Kidney (tissue), 14 donors: ENCODE measurements around the gene GRB7. TPM values are rescaled to one million over a fixed set of nuclear protein-coding genes. Genes with fewer than 3 reads are reported as not detected.
"Not testable (repeated sequence)": the region's sequence is repeated elsewhere in the genome, so short reads cannot be mapped to it uniquely, and the experiment has no call there.

Source experiments
- DNase-seq, 5 donors: peaks; one replicate each; pipeline ENCODE4 v3.0.0-alpha.2; 2013 to 2020
- FAIRE-seq: peaks from 2 replicates; lab custom pipeline; 2012; peaks lifted over from hg19 to GRCh38; lab: Jason Lieb, UNC
- H3K27ac ChIP-seq, 2 donors: one replicate each; pipeline ENCODE4 v1.7.0; 2013; ENCODE audit warnings: low read depth in 2 of 2, low read length in 2 of 2, inconsistent platforms in 1 of 2
- H3K27me3 ChIP-seq: one replicate; pipeline ENCODE4 v1.7.1; 2013; ENCODE audit warnings: low read length, inconsistent platforms; ENCODE audit not compliant: control insufficient read depth, insufficient read depth
- H3K36me3 ChIP-seq, 3 donors: one replicate each; pipeline versions ENCODE4 v1.7.0 to v1.7.1; 2013; ENCODE audit warnings: low read length in 3 of 3, control low read depth in 1 of 3, inconsistent platforms in 1 of 3; ENCODE audit not compliant: insufficient read depth in 3 of 3, control insufficient read depth in 2 of 3
- H3K4me1 ChIP-seq, 3 donors: one replicate each; pipeline versions ENCODE4 v1.7.0 to v1.7.1; 2013; ENCODE audit warnings: low read length in 3 of 3, inconsistent platforms in 1 of 3, low read depth in 1 of 3; ENCODE audit not compliant: control insufficient read depth in 2 of 3, insufficient read depth in 2 of 3
- H3K4me3 ChIP-seq, 3 donors: one replicate each; pipeline versions ENCODE4 v1.7.0 to v1.8.1; 2013; ENCODE audit warnings: low read length in 3 of 3, control low read depth in 1 of 3, inconsistent platforms in 1 of 3
- H3K9ac ChIP-seq, 3 donors: one replicate each; pipeline versions ENCODE4 v1.7.0 to v1.7.1; 2013; ENCODE audit warnings: low read length in 3 of 3, control low read depth in 1 of 3, inconsistent platforms in 1 of 3
- H3K9me3 ChIP-seq, 3 donors: one replicate each; pipeline versions ENCODE4 v1.7.0 to v1.7.1; 2013; ENCODE audit warnings: low read length in 3 of 3, control low read depth in 1 of 3, inconsistent platforms in 1 of 3; ENCODE audit not compliant: control insufficient read depth in 2 of 3, insufficient read depth in 1 of 3
- intact Hi-C: fragments of 100-400 bp; cut with DNase I; formaldehyde crosslinking; loops from one replicate; pipeline ENCODE4 v1.11.1; 2022
- polyA plus RNA-seq: library from polyadenylated mRNA; stranded (reverse); fragments of 350-450 nt; fragmentation: Illumina TruSeq; extraction: RNeasy Lipid Tissue Mini Kit (QIAGEN cat#74804); gene quantifications from one replicate; pipeline ENCODE4 v1.2.3, GENCODE V29; 2014; ENCODE audit warnings: low read depth, low replicate concordance; ENCODE audit not compliant: insufficient read depth
- total RNA-seq: library from RNA; stranded (reverse); fragmentation: NEBNext Ultra II Directional; extraction: Animal tissue kit (Norgen Biotek cat#: 25700); gene quantifications from one replicate; pipeline ENCODE4 v1.2.1, GENCODE V29; 2021
- TF ChIP-seq, protein P1 (sequence below): IDR thresholded peaks from 3 replicates; pipeline ENCODE4 v1.5.1; 2012; ENCODE audit warnings: mild to moderate bottlenecking, moderate library complexity, borderline replicate concordance; ENCODE audit not compliant: insufficient read depth; ENCODE audit errors: extremely low read depth
- donor health status: control.
- donor health status: control.
- donor health status: control.
- donor health status: control.
- donor health status: control.
- donor health status: DM: yes; HTN: yes; CAD: no.
- donor health status: Normal renal cell carcinoma (clear cell type).

GRB7 gene
- total and polyA plus RNA-seq, 2 donors from 2014 or later = 20.9 to 72.5 TPM

DNA sequence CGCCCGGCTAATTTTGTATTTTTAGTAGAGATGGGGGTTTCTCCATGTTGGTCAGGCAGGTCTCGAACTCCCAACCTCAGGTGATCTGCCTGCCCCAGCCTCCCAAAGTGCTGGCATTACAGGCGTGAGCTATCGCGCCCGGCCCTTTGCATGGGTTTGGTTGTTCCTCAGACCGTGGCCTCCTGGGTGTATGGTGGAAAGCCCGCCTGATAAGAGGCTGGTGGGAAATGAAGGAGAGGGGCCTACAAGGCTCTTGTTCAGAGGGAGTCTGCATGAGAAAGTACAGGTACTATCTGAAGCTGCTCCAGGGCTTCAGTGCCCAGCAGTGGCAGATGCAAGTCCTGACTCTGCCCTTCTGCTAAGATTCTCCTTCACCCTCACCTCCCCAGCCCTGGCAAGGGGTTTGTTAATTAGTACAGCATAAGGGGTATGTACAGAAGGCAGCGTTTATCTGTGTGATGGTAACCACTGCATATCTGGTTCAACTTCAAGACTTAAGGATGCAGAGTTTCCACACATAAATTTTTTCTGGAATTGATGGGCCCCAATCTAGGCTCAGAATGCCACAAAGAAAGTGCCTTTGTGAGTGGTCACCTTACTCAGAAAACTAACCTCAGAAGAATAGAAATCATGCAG lies 24.2 kb downstream of the GRB7 start:
- FAIRE-seq = no peak
- Histone ChIP-seq H3K9me3 (no peaks in the 10 kb centered on the region), H3K36me3 (no peaks in the 10 kb centered on the region), H3K27ac (no peak overlapping the region), H3K9ac (no peak overlapping the region), H3K4me3 (no peak overlapping the region), H3K27me3 (no peaks in the 10 kb centered on the region), H3K4me1 (peaks cover 0 to 2% (median 0%) of the 10 kb centered on the region in 3 donors)
- DNase-seq = no peak
- TF ChIP-seq, protein P1, sequence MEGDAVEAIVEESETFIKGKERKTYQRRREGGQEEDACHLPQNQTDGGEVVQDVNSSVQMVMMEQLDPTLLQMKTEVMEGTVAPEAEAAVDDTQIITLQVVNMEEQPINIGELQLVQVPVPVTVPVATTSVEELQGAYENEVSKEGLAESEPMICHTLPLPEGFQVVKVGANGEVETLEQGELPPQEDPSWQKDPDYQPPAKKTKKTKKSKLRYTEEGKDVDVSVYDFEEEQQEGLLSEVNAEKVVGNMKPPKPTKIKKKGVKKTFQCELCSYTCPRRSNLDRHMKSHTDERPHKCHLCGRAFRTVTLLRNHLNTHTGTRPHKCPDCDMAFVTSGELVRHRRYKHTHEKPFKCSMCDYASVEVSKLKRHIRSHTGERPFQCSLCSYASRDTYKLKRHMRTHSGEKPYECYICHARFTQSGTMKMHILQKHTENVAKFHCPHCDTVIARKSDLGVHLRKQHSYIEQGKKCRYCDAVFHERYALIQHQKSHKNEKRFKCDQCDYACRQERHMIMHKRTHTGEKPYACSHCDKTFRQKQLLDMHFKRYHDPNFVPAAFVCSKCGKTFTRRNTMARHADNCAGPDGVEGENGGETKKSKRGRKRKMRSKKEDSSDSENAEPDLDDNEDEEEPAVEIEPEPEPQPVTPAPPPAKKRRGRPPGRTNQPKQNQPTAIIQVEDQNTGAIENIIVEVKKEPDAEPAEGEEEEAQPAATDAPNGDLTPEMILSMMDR = no peak
- intact Hi-C loops = no loop called here

DNA sequence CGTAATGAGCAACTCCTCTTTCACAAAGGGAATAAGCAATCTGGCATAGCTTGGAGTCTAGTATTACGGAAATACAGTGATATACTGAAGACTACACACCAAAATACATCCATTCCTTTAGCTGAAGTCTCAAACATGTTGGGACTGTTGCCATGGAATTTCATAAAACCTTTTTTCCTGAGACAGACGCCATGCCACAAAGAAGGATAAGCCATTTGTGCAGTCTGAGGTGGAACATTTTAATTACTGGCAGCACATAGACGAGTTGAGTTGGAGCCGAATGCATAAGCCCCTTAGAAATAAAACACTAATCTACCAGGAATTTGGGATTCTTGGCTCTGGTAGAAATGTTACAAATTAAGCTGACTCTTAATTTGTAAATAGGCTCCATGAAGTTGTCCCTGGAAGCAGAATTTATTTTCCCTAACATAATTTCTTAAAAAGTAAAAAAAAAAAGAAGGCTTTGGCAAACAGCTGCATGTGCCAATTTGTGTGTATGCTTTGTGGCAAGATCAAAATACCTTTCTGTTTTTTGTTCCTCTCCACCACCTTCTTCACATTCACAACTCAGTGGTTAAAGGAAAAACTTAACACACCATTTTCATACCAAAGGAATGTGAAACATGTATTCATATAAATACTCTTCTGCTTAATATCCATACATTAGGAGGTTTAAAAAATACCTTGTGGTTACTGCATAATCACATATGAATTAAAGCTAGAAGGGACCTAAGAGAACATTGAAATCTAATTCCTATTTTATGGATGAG lies 25.5 kb downstream of the GRB7 start:
- no peak overlapping the region for H3K4me3 ChIP-seq
- FAIRE-seq = no peak
- no peaks in the 10 kb centered on the region for H3K27me3 ChIP-seq
- H3K9ac ChIP-seq = no peak overlapping the region
- no peak overlapping the region for H3K27ac ChIP-seq
- intact Hi-C loops = no loop called here
- H3K36me3 ChIP-seq = no peaks in the 10 kb centered on the region
- TF ChIP-seq, protein P1 = no peak
- H3K4me1 ChIP-seq = peaks cover 0 to 2% (median 0%) of the 10 kb centered on the region in 3 donors
- no peak for DNase-seq
- no peaks in the 10 kb centered on the region for H3K9me3 ChIP-seq

DNA sequence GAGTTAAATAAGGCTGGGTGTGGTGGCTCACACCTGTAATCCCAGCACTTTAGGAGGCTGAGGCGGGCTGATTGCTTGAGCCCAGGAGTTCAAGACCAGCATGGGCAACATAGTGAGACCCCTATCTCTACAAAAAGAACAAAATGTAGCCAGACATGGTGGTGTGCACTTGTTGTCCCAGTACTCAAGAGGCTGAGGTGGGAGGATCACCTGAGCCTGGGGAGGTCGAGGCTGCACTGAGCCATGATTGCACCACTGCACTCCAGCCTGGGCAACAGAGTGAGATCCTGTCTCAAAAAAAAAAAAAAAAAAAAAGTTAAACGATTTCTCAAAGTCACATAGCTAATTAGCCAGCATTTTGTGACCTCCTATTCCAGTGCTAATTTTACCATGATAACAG lies 26.4 kb downstream of the GRB7 start:
- H3K27me3 ChIP-seq, H3K9ac ChIP-seq, H3K36me3 ChIP-seq, FAIRE-seq, intact Hi-C loops, H3K27ac ChIP-seq, H3K4me1 ChIP-seq, DNase-seq, H3K9me3 ChIP-seq, H3K4me3 ChIP-seq: not testable (repeated sequence)

DNA sequence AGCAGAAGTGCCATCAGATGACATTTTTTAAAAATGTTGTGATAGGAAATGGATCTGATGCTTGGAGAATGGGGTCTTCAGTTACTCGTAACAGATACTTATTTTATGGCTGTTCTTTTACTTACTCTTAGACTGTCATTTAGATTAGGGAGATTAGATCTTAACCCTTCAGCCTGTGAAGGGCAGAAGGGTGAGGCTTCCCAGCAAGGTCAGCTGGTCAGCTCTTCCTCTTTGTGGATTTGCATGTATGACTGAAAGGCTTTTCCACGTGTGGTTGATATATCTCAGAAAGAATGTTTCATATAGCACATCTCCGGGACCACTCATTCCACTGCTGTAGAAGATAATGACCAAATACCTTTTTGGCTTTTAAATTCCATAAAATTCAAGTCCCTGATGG lies 27.4 kb downstream of the GRB7 start:
- no peak overlapping the region for H3K27ac ChIP-seq
- intact Hi-C loops = no loop called here
- peaks cover 0 to 2% (median 0%) of the 10 kb centered on the region in 3 donors for H3K4me1 ChIP-seq
- H3K4me3 ChIP-seq = no peak overlapping the region
- DNase-seq (no peak), FAIRE-seq (no peak)
- H3K36me3 ChIP-seq = no peaks in the 10 kb centered on the region
- TF ChIP-seq, protein P1 = no peak
- no peaks in the 10 kb centered on the region for H3K27me3 ChIP-seq
- H3K9ac ChIP-seq = no peak overlapping the region
- H3K9me3 ChIP-seq = no peaks in the 10 kb centered on the region
